ENCODE data around the gene DSC2.

DNA sequence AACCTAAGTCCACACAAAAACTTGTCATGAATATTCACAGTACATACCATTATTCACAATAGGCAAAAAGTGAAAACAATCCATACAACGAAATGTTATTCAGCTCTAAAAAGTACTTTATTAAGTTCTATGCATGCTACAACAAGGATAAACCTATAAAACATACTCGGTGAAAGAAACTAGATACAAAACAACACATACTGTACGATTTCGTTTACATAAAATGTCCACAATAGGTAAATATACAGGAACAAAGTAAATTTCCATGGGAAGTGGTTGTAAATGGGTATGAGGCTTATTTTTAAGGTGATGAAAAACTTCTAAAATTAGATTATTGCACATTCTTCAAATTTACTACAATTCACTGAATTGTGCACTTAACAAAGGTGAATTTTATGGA, 67.7 kb downstream of the DSC2 start:
- TF ChIP-seq, protein P1, sequence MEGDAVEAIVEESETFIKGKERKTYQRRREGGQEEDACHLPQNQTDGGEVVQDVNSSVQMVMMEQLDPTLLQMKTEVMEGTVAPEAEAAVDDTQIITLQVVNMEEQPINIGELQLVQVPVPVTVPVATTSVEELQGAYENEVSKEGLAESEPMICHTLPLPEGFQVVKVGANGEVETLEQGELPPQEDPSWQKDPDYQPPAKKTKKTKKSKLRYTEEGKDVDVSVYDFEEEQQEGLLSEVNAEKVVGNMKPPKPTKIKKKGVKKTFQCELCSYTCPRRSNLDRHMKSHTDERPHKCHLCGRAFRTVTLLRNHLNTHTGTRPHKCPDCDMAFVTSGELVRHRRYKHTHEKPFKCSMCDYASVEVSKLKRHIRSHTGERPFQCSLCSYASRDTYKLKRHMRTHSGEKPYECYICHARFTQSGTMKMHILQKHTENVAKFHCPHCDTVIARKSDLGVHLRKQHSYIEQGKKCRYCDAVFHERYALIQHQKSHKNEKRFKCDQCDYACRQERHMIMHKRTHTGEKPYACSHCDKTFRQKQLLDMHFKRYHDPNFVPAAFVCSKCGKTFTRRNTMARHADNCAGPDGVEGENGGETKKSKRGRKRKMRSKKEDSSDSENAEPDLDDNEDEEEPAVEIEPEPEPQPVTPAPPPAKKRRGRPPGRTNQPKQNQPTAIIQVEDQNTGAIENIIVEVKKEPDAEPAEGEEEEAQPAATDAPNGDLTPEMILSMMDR (IDR thresholded peaks at IDR 0.05): no peak
- TF ChIP-seq POLR2A (IDR thresholded peaks at IDR 0.05) (no peak), POLR2AphosphoS5 (IDR thresholded peaks at IDR 0.05) (no peak), EP300 (IDR thresholded peaks at IDR 0.05) (no peak)

All from gastroesophageal sphincter (tissue), 3 donors.